Measurements from ENCODE around the gene MYRF.

DNA sequence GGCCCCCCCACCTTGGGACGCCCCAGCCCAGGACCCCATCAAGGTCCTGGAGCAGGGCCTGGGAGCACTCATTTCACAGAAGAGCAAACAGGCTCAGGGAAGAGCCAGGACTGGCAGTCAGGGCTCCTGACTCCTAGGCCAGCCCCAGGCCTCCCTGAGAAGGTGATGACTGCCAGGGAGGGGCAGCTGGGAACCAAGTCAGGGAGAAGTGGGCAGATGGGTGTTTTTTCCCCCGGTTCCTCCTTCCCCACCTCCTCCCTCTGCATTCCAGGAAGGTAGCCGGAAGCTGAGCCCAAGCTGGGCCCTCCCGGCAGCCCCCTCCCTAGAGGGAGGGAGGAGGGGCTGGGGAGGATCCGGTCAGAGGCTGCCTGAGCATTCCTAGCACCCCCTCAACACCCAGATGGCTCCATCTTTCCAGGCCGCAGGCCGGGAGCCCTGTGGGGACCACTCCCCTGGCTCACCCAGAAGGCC is 19.6 kb downstream of the MYRF start:
- TF ChIP-seq CTCF (IDR thresholded peaks at IDR 0.05) (no peak), EZH2phosphoT487 (IDR thresholded peaks at IDR 0.05) (no peak)

Measured in neural progenitor cell (in vitro differentiated cells).